Fibroblast of villous mesenchyme (primary cell): Measurements from ENCODE around the gene RCBTB1. TPM values are rescaled to one million over a fixed set of nuclear protein-coding genes. Genes with fewer than 3 reads are reported as not detected.

Source experiments
- DNase-seq: peaks from one replicate; pipeline ENCODE4 v3.0.0-alpha.2; 2010; ENCODE audit warnings: low read depth
- H3K4me3 ChIP-seq: 2 replicates; pipeline ENCODE4 v1.5.1; 2011; ENCODE audit warnings: low read depth, mild to moderate bottlenecking, low read length
- total RNA-seq: library from RNA; depleted of rRNA; stranded (reverse); fragments of >200 nt; gene quantifications from 2 replicates; pipeline ENCODE4 v1.2.3, GENCODE V29; 2012
- TF ChIP-seq, protein P1 (sequence below): IDR thresholded peaks from 2 replicates; pipeline ENCODE4 v1.5.1; 2012; ENCODE audit warnings: low read depth, mild to moderate bottlenecking, low read length; ENCODE audit not compliant: insufficient read depth

The RCBTB1 gene
- total RNA-seq, 1 donor: 25.5 TPM

DNA sequence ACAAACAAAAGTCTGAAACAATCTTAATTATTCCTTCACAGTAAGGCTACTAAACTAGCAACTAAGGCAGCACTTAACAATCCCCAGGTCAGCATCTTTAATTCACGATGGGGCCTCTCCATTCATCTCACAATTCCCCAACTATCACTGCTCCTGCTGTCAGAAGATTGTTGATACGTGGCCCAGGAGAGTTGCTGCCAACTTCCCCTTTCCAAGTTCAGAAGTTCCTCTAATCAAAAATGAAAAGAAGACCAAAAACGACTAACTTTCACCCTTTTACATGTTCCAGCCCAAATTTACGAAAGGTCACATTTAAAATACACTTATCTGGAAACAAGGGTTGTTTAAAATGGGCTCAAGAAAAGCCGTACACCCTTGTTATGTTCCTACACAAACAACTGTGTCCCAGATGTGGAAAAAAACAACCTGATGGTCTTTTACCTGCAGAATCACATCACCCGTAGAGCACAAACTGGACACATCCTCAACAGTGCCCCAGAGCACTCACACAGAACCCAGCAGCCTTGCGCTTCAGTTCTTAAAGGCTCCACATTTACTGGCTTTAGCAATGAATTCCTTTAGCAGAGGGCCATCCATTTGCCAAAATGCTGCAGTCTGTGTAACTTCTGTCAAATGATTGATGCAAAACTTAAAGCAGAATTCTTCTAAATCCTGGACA, 51.6 kb downstream of the RCBTB1 start:
- no peak for DNase-seq
- no peak overlapping the region for H3K4me3 ChIP-seq
- TF ChIP-seq, protein P1, sequence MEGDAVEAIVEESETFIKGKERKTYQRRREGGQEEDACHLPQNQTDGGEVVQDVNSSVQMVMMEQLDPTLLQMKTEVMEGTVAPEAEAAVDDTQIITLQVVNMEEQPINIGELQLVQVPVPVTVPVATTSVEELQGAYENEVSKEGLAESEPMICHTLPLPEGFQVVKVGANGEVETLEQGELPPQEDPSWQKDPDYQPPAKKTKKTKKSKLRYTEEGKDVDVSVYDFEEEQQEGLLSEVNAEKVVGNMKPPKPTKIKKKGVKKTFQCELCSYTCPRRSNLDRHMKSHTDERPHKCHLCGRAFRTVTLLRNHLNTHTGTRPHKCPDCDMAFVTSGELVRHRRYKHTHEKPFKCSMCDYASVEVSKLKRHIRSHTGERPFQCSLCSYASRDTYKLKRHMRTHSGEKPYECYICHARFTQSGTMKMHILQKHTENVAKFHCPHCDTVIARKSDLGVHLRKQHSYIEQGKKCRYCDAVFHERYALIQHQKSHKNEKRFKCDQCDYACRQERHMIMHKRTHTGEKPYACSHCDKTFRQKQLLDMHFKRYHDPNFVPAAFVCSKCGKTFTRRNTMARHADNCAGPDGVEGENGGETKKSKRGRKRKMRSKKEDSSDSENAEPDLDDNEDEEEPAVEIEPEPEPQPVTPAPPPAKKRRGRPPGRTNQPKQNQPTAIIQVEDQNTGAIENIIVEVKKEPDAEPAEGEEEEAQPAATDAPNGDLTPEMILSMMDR: no peak

DNA sequence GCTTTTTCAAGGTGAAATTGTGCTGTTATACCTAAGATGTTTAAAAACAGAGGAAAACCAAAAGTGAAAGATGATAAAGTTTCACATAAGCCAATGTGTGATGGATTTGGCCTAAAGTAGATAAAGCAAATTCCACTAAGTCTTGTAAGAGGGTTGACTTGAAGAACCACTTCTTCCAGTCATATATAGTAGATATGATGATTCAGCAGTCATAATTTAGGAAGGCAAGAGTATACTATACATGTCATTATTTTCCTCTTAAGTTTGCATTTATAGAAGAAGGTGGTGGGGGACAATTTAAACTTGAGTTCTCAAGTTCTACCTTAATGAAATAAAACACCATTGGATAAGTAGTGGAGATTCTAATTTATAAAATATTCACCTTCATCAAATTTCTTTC, 52.3 kb downstream of the RCBTB1 start:
- no peak for DNase-seq
- H3K4me3 ChIP-seq: no peak overlapping the region
- TF ChIP-seq, protein P1: no peak

DNA sequence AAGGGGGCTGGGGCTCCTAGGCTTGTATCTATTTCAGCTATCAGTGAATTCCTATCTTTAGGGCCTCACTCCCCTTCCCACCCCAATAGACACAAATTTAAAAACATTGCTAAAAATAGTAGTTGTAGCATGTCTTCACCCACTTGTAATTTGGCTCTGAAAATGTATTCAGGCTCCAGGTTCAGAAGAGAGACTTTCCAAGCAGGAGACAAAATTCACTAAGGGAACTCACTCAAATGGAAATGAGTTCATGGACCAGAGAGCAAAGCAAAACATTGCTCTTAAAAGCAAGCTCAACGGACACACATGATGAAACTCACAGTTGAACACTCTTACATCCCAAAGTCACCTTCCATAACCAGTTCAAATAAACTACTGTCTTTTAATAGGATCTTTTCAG, 52.8 kb downstream of the RCBTB1 start:
- no peak for DNase-seq
- TF ChIP-seq, protein P1: no peak
- no peak overlapping the region for H3K4me3 ChIP-seq

DNA sequence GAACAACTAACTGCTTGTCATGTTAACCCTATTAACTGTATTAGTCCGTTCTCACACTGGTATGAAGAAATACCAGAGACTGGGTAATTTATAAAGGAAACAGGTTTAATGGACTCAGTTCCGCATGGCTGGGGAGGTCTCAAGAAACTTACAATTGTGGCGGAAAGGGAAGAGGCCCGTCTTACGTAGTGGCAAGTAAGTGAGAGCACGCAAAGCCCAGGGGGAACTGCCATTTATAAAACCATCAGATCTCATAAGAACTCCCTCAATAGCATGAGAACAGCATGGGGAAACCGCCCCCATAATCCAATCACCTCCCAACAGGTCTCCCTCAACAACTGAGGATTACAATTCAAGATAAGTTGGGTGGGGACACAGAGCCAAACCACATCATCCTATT, 54.9 kb downstream of the RCBTB1 start:
- TF ChIP-seq, protein P1: no peak
- DNase-seq: no peak
- no peak overlapping the region for H3K4me3 ChIP-seq

DNA sequence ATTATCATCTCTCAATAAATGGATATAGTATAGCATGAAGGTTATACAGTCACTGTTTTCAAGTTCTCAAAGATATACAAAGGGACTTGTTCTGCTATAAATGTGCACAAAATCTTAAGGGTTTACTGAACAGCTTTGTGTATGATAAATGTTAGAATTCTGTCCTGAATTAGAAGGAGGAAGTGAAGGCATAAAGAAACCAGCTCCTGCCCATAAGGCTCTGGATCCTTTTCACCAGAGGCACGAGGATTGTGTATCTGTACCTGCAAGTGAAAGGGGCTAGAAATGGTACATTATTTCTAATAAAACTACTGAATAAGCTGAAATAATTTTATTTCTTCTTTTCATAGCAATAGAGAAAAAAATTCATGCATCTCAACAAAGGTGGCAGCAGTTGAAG, 57.2 kb downstream of the RCBTB1 start:
- H3K4me3 ChIP-seq: no peak overlapping the region
- no peak for DNase-seq
- TF ChIP-seq, protein P1: no peak

DNA sequence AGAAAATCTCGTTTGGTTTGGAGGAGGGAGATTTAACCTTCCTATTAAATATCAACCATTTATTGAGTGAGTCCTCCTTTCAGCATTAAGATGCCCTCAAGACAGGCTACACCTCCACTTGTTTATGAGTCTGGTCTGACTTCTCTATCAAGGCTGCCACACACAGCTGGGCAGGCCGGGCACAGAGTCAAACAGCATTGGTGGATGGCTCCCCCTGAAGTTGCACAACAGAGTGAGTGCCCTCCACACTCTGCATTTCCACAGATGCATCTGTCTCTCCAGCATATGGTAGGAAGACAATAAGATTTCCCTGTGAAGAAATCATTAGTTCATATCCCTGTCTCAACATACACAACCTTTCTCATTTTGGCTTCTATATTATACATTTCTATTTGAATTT, 58.2 kb downstream of the RCBTB1 start:
- no peak for DNase-seq
- H3K4me3 ChIP-seq: no peak overlapping the region
- TF ChIP-seq, protein P1: no peak
